Measurements from ENCODE around the gene CMTM2. TPM values are rescaled to one million over a fixed set of nuclear protein-coding genes. Genes with fewer than 3 reads are reported as not detected.

CMTM2 gene
- total RNA-seq, 2 experiments from 2014 or later = 0.19 to 0.91 TPM

DNA sequence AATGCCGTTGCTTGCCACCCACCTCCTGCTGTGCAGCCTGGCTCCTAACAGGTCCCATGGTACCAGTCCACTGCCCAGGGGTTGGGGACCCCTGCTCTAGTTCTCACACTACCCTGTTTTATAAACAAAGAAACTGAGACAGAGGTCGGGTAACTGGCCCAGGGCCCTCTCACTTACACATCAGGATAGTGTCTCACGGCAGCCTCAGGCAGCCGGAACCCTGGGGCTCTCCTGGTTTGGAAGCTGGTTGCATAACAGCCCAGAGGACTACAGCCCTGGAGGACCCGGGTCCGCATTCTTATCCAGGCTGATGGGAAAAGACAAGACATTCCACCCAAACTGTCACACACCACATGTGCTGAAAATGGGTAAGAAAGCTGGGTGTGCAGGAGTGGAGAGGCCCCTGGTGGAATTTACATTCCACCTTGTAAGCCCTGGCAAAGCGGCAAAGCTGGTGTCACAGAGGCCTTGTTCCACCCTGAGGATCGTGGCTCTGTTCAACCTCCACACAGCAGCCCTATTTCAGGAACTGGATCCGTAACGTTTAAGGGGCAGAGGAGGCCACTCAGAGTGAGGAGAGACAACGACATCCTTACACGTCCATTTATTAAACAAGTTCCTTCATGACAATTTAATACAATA lies 35.0 kb downstream of the CMTM2 start:
- Histone ChIP-seq H3K36me3 (ENCODE audit: insufficient read depth, low read length) (peaks cover 38% of the 10 kb centered on the region), H3K4me1 (ENCODE audit: insufficient read depth, low read length, poor library complexity, severe bottlenecking) (peaks cover 16% of the 10 kb centered on the region), H3K9me2 (ENCODE audit: insufficient read depth, low read length) (no peaks in the 10 kb centered on the region), H3K4me3 (ENCODE audit: low read depth, low read length, poor library complexity, severe bottlenecking) (no peak overlapping the region), H3K79me2 (ENCODE audit: insufficient read depth, low read depth, low read length) (no peaks in the 10 kb centered on the region), H4K20me1 (ENCODE audit: insufficient read depth, low read length) (no peaks in the 10 kb centered on the region), H3K27ac (ENCODE audit: low read depth, low read length, poor library complexity, severe bottlenecking) (no peak overlapping the region), H3K9me3 (ENCODE audit: low read length) (no peaks in the 10 kb centered on the region), H3K4me2 (ENCODE audit: low read length) (no peak overlapping the region), H2AFZ (ENCODE audit: low read length) (no peak overlapping the region)
- TF ChIP-seq, protein P1, sequence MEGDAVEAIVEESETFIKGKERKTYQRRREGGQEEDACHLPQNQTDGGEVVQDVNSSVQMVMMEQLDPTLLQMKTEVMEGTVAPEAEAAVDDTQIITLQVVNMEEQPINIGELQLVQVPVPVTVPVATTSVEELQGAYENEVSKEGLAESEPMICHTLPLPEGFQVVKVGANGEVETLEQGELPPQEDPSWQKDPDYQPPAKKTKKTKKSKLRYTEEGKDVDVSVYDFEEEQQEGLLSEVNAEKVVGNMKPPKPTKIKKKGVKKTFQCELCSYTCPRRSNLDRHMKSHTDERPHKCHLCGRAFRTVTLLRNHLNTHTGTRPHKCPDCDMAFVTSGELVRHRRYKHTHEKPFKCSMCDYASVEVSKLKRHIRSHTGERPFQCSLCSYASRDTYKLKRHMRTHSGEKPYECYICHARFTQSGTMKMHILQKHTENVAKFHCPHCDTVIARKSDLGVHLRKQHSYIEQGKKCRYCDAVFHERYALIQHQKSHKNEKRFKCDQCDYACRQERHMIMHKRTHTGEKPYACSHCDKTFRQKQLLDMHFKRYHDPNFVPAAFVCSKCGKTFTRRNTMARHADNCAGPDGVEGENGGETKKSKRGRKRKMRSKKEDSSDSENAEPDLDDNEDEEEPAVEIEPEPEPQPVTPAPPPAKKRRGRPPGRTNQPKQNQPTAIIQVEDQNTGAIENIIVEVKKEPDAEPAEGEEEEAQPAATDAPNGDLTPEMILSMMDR (conservative IDR thresholded peaks at IDR 0.05; ENCODE audit: low read length) = no peak
- no peak for TF ChIP-seq EZH2phosphoT487 (IDR thresholded peaks at IDR 0.05; ENCODE audit: borderline replicate concordance, low read depth, low read length)
- BruUV-seq (replicated peaks) = no TSS peak
- POLR2A ChIA-PET = no interaction called here
- intact Hi-C loops (cut with micrococcal nuclease; ENCODE audit: unreplicated experiment) = no loop called here
- CTCF ChIA-PET (ENCODE audit: unreplicated experiment) = no interaction called here
- DNase-seq (ENCODE audit: low spot score) = no peak

DNA sequence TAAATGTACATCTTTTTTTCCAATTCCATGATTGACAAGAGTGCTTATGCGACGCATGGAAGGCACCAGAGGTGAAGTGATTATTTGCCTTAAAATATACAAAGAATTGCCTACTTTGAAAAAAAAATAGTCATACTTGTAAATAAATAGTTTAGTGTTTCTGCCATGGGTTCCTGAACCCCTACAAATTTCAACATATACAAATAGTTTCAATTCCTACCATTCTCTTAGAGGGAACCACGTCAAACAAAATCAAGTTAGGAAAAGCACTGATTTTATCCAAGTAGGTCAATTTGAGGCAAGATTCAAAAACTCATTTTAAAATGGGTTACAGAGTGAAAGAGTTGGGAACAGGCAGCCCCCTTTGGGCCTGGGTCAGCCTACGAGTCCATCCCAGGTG lies 36.9 kb downstream of the CMTM2 start:
- Histone ChIP-seq H3K4me1 (ENCODE audit: insufficient read depth, low read length, poor library complexity, severe bottlenecking) (peaks cover 27% of the 10 kb centered on the region), H3K4me3 (ENCODE audit: low read depth, low read length, poor library complexity, severe bottlenecking) (no peak overlapping the region), H2AFZ (ENCODE audit: low read length) (no peak overlapping the region), H3K4me2 (ENCODE audit: low read length) (no peak overlapping the region), H3K79me2 (ENCODE audit: insufficient read depth, low read depth, low read length) (no peaks in the 10 kb centered on the region), H3K9me3 (ENCODE audit: low read length) (no peaks in the 10 kb centered on the region), H3K27ac (ENCODE audit: low read depth, low read length, poor library complexity, severe bottlenecking) (no peak overlapping the region), H3K9me2 (ENCODE audit: insufficient read depth, low read length) (no peaks in the 10 kb centered on the region), H4K20me1 (ENCODE audit: insufficient read depth, low read length) (no peaks in the 10 kb centered on the region), H3K36me3 (ENCODE audit: insufficient read depth, low read length) (peaks cover 23% of the 10 kb centered on the region; the same call in 1 of the 2 replicates)
- intact Hi-C loops (cut with micrococcal nuclease; ENCODE audit: unreplicated experiment) = loop anchor here (5.0 kb wide), 1 partner anchor 136 kb away; the partner anchor contains the start of gene DYNC1LI2
- ChIA-PET CTCF (ENCODE audit: unreplicated experiment) (no interaction called here), POLR2A (no interaction called here)
- DNase-seq (ENCODE audit: low spot score) = no peak
- BruUV-seq (replicated peaks) = no TSS peak
- TF ChIP-seq, protein P1 (conservative IDR thresholded peaks at IDR 0.05; ENCODE audit: low read length) = no peak
- no peak for TF ChIP-seq EZH2phosphoT487 (IDR thresholded peaks at IDR 0.05; ENCODE audit: borderline replicate concordance, low read depth, low read length)

DNA sequence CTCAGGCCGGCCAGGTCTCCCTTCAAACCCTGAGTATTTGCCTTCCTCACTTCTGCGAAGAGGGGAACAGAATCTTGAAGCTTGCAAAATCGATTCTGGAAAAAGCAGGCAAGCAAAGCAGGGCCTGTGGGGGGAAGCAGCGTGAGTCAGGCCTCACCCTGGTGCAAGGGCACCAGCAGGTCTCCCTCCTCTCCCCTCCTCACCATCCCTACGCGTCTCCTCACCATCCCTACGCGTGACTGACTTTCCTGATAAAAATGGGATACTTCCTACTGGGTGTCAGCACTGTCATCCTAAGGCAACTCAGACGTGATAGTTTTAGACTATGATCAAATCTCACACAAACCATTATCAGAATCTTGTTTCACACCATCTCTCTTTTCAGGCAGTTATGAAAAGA lies 37.3 kb downstream of the CMTM2 start:
- H3K27ac ChIP-seq (ENCODE audit: low read depth, low read length, poor library complexity, severe bottlenecking) = no peak overlapping the region

More for the DNA sequence above, 37.3 kb downstream of the CMTM2 start:
- no peaks in the 10 kb centered on the region for H3K9me2 ChIP-seq (ENCODE audit: insufficient read depth, low read length)
- no peak for TF ChIP-seq EZH2phosphoT487 (IDR thresholded peaks at IDR 0.05; ENCODE audit: borderline replicate concordance, low read depth, low read length)
- TF ChIP-seq, protein P1 (conservative IDR thresholded peaks at IDR 0.05; ENCODE audit: low read length) = no peak
- no peak overlapping the region for H3K4me2 ChIP-seq (ENCODE audit: low read length)
- H3K36me3 ChIP-seq (ENCODE audit: insufficient read depth, low read length) = peaks cover 20% of the 10 kb centered on the region; the same call in 1 of the 2 replicates
- no TSS peak for BruUV-seq (replicated peaks)
- H3K9me3 ChIP-seq (ENCODE audit: low read length) = no peaks in the 10 kb centered on the region
- no peak overlapping the region for H3K4me3 ChIP-seq (ENCODE audit: low read depth, low read length, poor library complexity, severe bottlenecking)
- intact Hi-C loops (cut with micrococcal nuclease; ENCODE audit: unreplicated experiment) = loop anchor here (5.0 kb wide), 1 partner anchor 136 kb away; the partner anchor contains the start of gene DYNC1LI2
- H4K20me1 ChIP-seq (ENCODE audit: insufficient read depth, low read length) = no peaks in the 10 kb centered on the region
- CTCF ChIA-PET (ENCODE audit: unreplicated experiment) = no interaction called here
- peaks cover 27% of the 10 kb centered on the region for H3K4me1 ChIP-seq (ENCODE audit: insufficient read depth, low read length, poor library complexity, severe bottlenecking)
- H3K79me2 ChIP-seq (ENCODE audit: insufficient read depth, low read depth, low read length) = no peaks in the 10 kb centered on the region
- POLR2A ChIA-PET = no interaction called here
- no peak overlapping the region for H2AFZ ChIP-seq (ENCODE audit: low read length)
- no peak for DNase-seq (ENCODE audit: low spot score)
